ENCODE results near the gene USP36.

GRCh38 chr17:78780335-78780734 lies 60.3 kb downstream of the USP36 start:
- TF ChIP-seq, protein P1, sequence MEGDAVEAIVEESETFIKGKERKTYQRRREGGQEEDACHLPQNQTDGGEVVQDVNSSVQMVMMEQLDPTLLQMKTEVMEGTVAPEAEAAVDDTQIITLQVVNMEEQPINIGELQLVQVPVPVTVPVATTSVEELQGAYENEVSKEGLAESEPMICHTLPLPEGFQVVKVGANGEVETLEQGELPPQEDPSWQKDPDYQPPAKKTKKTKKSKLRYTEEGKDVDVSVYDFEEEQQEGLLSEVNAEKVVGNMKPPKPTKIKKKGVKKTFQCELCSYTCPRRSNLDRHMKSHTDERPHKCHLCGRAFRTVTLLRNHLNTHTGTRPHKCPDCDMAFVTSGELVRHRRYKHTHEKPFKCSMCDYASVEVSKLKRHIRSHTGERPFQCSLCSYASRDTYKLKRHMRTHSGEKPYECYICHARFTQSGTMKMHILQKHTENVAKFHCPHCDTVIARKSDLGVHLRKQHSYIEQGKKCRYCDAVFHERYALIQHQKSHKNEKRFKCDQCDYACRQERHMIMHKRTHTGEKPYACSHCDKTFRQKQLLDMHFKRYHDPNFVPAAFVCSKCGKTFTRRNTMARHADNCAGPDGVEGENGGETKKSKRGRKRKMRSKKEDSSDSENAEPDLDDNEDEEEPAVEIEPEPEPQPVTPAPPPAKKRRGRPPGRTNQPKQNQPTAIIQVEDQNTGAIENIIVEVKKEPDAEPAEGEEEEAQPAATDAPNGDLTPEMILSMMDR (conservative IDR thresholded peaks at IDR 0.05; ENCODE audit: low read length): 0 out of 2 replicates have a peak, but pooled peaks have one; percentile 27
- TF ChIP-seq EZH2phosphoT487 (IDR thresholded peaks at IDR 0.05; ENCODE audit: borderline replicate concordance, low read depth, low read length): no peak

Data from OCI-LY7 (cell line).